Fibroblast of skin of right quadriceps (primary cell): ENCODE data around the gene TBC1D4.
"Not testable (repeated sequence)": the region's sequence is repeated elsewhere in the genome, so short reads cannot be mapped to it uniquely, and the experiment has no call there.

Source experiments
- DNase-seq: peaks from one replicate; pipeline ENCODE4 v3.0.0-alpha.2; 2013

TBC1D4 gene

DNA sequence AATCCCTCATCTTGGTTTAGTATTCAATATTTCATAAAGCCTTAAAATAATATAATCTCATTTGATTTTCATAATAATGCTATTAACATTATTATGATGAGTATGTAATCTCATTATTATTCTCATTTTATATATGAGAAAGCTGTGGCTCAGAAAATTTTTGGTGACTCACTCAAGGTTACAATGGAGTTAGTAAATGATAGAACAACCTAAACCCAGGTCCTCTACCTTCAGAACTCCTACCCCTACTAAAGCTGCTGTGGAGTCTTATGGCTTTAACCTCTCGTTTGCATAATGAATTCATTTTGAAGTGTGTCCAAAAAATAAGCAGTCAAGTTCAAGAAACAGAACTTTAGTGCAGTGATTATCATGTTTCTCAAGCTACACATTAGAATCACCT is 226.3 kb downstream of the TBC1D4 start:
- no peak for DNase-seq

DNA sequence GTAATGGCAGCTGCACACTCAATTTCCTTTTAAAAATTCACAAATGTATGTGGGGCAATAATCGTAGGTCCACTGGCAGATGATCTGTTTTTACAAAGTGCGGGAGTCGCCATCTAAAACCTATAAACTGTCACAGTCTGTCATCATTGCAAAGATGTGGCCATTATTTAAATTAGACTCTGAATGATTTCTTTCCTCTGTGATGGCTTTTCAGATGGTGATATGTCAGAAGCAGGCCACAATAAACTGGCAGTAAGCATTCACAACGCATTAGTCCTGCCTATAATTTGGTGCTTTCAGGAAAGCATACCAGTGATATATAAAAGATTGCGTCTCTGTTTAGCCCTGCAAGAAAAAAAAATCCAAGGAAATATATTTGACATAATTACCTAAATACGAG is 226.8 kb downstream of the TBC1D4 start:
- no peak for DNase-seq

DNA sequence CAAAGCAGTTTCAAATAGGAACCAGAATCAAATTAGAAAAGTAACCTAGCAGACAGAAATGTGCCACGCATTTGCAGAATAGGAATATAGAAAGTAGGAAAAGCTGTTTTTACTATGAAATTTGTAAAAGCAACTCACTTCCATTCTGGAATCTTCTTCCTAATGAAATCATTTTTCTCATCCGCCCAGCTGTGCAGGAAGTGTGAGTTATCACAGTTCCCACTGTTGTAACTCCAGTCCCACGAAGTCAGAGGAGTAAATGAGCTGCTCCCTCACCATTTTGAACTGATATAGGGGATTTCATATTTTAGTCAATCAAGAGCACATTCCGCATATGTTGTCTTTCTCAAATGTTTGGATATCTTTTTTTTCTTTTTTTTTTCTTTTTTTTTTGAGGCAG is 230.8 kb downstream of the TBC1D4 start:
- no peak for DNase-seq

DNA sequence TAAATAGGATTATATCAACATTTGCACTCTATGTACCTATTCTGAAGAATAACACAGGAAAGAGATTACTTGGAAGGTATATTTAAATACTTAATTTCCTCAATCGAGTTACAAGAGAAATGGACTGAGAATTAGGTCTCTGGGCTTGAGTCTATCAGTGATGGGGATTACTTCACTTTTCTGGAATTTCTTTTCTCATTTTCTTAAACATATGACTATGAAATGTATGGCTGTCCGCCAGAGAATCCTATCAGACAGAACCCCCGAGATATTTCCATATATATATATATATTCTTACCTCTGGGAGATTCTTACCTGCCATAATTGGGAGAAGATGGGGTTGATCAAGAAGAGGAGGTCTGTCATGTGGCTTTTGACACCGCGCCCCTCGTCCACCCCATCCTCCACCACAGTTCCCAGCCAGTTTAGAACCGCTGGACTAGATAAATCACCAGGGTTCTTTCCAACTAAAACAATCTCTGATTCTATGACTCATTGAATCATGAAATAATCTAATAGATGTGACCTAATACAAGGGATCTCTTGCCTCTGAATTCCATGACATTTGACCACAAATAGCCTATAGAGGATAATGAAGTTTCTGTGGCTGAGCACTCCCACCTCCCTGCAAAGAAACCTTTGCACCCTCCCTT is 231.3 kb downstream of the TBC1D4 start:
- peak; percentile 67 for DNase-seq

DNA sequence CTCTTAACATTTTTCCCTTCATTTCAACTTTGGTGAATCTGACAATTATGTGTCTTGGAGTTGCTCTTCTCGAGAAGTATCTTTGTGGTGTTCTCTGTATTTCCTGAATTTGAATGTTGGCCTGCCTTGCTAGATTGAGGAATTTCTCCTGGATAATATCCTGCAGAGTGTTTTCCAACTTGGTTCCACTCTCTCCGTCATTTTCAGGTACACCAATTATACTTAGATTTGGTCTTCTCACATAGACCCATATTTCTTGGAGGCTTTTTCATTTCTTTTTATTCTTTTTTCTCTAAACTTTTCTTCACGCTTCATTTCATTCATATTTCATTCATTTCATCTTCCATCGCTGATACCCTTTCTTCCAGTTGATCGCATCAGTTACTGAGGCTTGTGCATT is 236.4 kb downstream of the TBC1D4 start:
- DNase-seq, result not testable (repeated sequence)

DNA sequence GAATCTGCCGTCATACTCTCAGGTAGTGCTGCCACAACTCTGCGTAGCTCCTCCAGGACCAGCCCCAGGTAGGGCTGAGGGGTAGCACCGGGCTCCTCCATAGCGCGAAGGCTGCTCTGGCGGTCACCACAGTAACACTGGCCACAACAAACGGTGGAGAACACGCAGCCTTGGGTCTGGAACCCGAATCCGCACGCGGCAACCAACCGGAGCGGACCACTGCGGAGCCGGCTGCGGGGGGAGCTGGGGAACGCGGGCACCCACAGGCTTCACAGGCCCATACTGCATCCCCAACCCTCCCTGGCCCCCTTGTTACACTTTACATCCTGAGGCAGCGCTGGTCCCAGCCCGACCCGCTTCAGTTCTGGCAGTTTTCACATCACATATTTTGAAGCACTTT is 241.7 kb downstream of the TBC1D4 start:
- DNase-seq, result not testable (repeated sequence)

DNA sequence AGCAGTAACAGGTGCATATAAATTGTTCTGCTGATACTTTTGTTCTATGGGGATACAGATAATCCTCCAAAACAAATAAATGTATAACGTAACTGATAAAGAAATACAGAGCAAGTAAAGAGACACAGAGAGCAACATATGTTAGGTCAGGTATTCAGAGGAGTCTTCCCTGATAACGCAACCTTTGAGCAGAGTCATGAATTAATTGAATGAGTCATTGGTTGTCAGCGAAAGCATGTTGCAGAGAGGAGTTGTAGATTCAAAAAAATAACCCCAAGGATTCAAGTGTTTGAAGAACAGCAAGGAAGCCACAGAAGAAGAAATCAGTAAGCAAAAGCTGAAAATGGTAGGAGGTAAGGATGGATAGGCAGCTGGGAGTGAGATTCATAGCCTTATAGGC is 245.2 kb downstream of the TBC1D4 start:
- DNase-seq, result no peak
